Measurements from ENCODE around the gene FBXW8.

The FBXW8 gene

DNA sequence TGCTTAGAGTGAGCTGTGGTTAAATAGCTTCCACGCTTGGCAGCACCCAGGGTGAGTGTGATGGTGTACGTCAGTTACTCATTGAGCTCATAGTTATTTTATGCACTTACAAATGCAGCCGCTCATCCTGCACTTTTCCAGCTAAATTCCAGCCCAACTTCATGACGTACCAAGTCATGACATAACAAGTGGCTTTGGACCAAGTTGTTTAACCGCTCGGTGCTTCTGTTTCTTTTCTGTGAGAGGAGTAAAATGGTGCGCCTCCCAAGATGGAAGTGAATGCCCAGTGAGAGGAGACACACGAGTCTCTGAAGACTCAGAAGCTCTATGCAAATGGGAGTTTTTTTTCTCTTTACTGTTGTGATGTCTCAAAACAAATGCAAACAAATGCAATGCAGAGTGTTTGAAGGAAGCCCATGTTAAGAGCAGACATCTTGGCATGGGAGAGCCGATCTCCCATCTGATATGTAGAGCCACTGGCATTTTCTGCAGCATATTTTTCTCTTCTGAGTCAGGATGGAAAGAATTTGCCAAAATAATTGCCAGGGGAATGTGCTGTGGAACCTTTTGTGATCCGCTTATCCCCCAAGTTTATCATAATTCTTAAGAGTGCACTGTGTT lies 72.2 kb downstream of the FBXW8 start:
- DNase-seq: no peak
- no peaks in the 10 kb centered on the region for H4K20me1 ChIP-seq (ENCODE audit: insufficient read depth, low read length)
- H3K9me2 ChIP-seq (replicated peaks; ENCODE audit: insufficient read depth, low read length): no peaks in the 10 kb centered on the region
- H3K4me3 ChIP-seq (ENCODE audit: low read length): no peak overlapping the region
- H3K9me3 ChIP-seq (replicated peaks; ENCODE audit: insufficient read depth, low read length): no peaks in the 10 kb centered on the region
- no peaks in the 10 kb centered on the region for H3K36me3 ChIP-seq (replicated peaks; ENCODE audit: insufficient read depth, low read length)
- H3K4me1 ChIP-seq (ENCODE audit: low read length): peaks cover 18% of the 10 kb centered on the region
- peaks cover under 1% of the 10 kb centered on the region; the same call in 1 of the 2 replicates for H3F3A ChIP-seq (ENCODE audit: insufficient read depth, low read length)
- H3K79me2 ChIP-seq (ENCODE audit: low read length): no peaks in the 10 kb centered on the region
- no peak overlapping the region for H3K4me2 ChIP-seq (ENCODE audit: low read depth, low read length)
- H3K27me3 ChIP-seq (replicated peaks; ENCODE audit: insufficient read depth, low read length): no peaks in the 10 kb centered on the region
- H3K9ac ChIP-seq (ENCODE audit: low read length): no peak overlapping the region
- no peak overlapping the region for H3K27ac ChIP-seq (ENCODE audit: low read length)
- TF ChIP-seq EZH2 (optimal IDR thresholded peaks at IDR 0.05; ENCODE audit: low read depth, low read length) (no peak), EZH2phosphoT487 (IDR thresholded peaks at IDR 0.05; ENCODE audit: low read length) (no peak)
- TF ChIP-seq, protein P1, sequence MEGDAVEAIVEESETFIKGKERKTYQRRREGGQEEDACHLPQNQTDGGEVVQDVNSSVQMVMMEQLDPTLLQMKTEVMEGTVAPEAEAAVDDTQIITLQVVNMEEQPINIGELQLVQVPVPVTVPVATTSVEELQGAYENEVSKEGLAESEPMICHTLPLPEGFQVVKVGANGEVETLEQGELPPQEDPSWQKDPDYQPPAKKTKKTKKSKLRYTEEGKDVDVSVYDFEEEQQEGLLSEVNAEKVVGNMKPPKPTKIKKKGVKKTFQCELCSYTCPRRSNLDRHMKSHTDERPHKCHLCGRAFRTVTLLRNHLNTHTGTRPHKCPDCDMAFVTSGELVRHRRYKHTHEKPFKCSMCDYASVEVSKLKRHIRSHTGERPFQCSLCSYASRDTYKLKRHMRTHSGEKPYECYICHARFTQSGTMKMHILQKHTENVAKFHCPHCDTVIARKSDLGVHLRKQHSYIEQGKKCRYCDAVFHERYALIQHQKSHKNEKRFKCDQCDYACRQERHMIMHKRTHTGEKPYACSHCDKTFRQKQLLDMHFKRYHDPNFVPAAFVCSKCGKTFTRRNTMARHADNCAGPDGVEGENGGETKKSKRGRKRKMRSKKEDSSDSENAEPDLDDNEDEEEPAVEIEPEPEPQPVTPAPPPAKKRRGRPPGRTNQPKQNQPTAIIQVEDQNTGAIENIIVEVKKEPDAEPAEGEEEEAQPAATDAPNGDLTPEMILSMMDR (IDR thresholded peaks at IDR 0.05; ENCODE audit: low read length): no peak
- no peak overlapping the region for H2AFZ ChIP-seq (ENCODE audit: low read length)

DNA sequence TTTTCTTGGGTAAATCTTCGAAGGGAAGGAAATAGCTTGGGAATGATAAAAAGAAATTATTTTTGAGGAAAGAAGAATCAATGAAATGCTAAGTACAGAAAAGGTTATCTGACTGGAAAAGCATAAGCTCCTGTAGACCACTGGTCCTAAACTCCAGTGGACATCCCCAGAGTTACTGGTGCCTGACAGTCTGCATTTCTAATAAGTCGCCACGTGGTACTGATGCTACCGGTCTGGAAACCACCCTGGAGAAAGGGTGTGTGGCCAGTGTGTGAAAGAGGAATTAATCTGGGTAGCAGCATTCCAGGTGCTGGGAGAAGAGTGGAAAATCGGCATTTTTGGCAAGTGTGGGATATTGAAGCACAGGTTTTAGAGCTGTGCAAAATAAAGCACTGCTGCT lies 73.3 kb downstream of the FBXW8 start:
- H3K4me2 ChIP-seq (ENCODE audit: low read depth, low read length): no peak overlapping the region
- peaks cover 11% of the 10 kb centered on the region for H3K4me1 ChIP-seq (ENCODE audit: low read length)
- H3K4me3 ChIP-seq (ENCODE audit: low read length): no peak overlapping the region
- H3K9me2 ChIP-seq (replicated peaks; ENCODE audit: insufficient read depth, low read length): no peaks in the 10 kb centered on the region
- H3K79me2 ChIP-seq (ENCODE audit: low read length): no peaks in the 10 kb centered on the region
- TF ChIP-seq EZH2phosphoT487 (IDR thresholded peaks at IDR 0.05; ENCODE audit: low read length) (no peak), EZH2 (optimal IDR thresholded peaks at IDR 0.05; ENCODE audit: low read depth, low read length) (no peak)
- TF ChIP-seq, protein P1 (IDR thresholded peaks at IDR 0.05; ENCODE audit: low read length): no peak
- no peaks in the 10 kb centered on the region for H3K27me3 ChIP-seq (replicated peaks; ENCODE audit: insufficient read depth, low read length)
- DNase-seq: no peak
- H3F3A ChIP-seq (ENCODE audit: insufficient read depth, low read length): no peaks in the 10 kb centered on the region
- no peaks in the 10 kb centered on the region for H3K9me3 ChIP-seq (replicated peaks; ENCODE audit: insufficient read depth, low read length)
- H2AFZ ChIP-seq (ENCODE audit: low read length): no peak overlapping the region
- H4K20me1 ChIP-seq (ENCODE audit: insufficient read depth, low read length): no peaks in the 10 kb centered on the region
- no peak overlapping the region for H3K27ac ChIP-seq (ENCODE audit: low read length)
- no peak overlapping the region for H3K9ac ChIP-seq (ENCODE audit: low read length)
- H3K36me3 ChIP-seq (replicated peaks; ENCODE audit: insufficient read depth, low read length): no peaks in the 10 kb centered on the region

DNA sequence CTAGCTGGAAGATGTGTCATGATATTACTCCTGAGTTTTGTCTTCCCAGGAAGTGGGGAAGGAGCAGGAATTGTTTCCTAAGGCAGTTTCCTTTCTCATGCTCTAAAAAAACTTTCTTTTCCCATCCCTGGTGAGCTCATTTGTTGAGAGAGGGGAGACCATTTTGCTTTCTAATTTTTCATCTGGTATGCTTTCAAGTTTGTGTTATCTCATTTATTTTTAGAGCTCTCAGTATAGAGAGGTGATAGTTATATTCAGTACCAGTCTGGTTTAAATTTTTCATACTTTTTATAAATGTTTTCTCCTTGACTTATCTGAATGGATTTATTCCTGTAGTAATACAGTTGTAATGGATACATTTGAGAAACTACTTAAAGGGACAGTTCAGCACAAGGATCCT lies 79.6 kb downstream of the FBXW8 start:
- Histone ChIP-seq H3K9me3 (replicated peaks; ENCODE audit: insufficient read depth, low read length) (no peaks in the 10 kb centered on the region), H3K4me3 (ENCODE audit: low read length) (no peak overlapping the region), H3K9ac (ENCODE audit: low read length) (no peak overlapping the region), H3K27me3 (replicated peaks; ENCODE audit: insufficient read depth, low read length) (no peaks in the 10 kb centered on the region), H3K36me3 (replicated peaks; ENCODE audit: insufficient read depth, low read length) (no peaks in the 10 kb centered on the region), H3F3A (ENCODE audit: insufficient read depth, low read length) (no peaks in the 10 kb centered on the region), H3K9me2 (replicated peaks; ENCODE audit: insufficient read depth, low read length) (no peaks in the 10 kb centered on the region), H4K20me1 (ENCODE audit: insufficient read depth, low read length) (no peaks in the 10 kb centered on the region), H3K27ac (ENCODE audit: low read length) (no peak overlapping the region), H2AFZ (ENCODE audit: low read length) (no peak overlapping the region), H3K4me2 (ENCODE audit: low read depth, low read length) (no peak overlapping the region), H3K4me1 (ENCODE audit: low read length) (no peaks in the 10 kb centered on the region), H3K79me2 (ENCODE audit: low read length) (no peaks in the 10 kb centered on the region)
- TF ChIP-seq, protein P1 (IDR thresholded peaks at IDR 0.05; ENCODE audit: low read length): no peak
- TF ChIP-seq EZH2 (optimal IDR thresholded peaks at IDR 0.05; ENCODE audit: low read depth, low read length): no peak
- TF ChIP-seq EZH2phosphoT487 (IDR thresholded peaks at IDR 0.05; ENCODE audit: low read length): no peak
- no peak for DNase-seq

Measured in MM.1S (cell line).